ENCODE results near the gene PIGU.
A peak's percentile ranks its signal among the peaks of the same experiment; 100 is the strongest.
"Not testable (repeated sequence)": the region's sequence is repeated elsewhere in the genome, so short reads cannot be mapped to it uniquely, and the experiment has no call there.

Gene PIGU, protein sequence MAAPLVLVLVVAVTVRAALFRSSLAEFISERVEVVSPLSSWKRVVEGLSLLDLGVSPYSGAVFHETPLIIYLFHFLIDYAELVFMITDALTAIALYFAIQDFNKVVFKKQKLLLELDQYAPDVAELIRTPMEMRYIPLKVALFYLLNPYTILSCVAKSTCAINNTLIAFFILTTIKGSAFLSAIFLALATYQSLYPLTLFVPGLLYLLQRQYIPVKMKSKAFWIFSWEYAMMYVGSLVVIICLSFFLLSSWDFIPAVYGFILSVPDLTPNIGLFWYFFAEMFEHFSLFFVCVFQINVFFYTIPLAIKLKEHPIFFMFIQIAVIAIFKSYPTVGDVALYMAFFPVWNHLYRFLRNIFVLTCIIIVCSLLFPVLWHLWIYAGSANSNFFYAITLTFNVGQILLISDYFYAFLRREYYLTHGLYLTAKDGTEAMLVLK

DNA sequence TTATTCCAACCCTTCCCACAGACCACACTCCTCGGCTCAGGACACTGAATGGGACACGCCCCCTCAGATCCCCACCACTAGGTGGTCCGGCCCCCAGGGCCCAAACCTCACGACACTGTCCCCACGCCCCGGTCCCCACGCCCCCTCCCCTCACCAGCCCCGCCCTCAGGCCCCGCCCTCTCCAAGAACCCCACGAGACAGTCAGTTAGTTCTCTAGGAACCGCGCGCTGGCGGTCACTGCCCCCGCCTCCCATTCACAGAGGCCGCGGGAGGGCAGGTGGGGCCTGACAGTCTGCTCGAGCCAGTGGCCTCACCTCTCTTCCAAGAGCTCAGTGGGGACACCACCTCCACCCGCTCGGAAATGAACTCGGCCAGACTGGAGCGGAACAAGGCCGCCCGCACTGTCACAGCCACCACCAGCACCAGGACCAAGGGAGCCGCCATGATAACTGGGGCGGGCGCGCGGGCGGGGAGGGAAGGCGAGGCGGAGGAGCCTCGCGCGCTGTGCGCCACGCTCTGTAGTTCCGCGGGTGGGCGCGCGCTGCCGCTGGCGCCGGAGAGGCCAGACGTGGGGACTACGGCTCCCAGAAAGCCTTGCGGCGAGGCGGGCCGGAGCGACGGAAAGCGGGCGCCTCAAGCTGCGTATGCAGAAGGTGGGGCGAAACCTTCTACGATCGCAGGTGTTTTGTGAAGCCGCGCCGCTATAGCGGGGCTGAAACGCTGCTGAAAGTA lies at the start of gene PIGU:
Gene PIGU (minus strand): TSS at position 451 of the 732 bp plus-strand sequence. CDS start 7 bp downstream, at position 444.
- TF ChIP-seq, protein P1, sequence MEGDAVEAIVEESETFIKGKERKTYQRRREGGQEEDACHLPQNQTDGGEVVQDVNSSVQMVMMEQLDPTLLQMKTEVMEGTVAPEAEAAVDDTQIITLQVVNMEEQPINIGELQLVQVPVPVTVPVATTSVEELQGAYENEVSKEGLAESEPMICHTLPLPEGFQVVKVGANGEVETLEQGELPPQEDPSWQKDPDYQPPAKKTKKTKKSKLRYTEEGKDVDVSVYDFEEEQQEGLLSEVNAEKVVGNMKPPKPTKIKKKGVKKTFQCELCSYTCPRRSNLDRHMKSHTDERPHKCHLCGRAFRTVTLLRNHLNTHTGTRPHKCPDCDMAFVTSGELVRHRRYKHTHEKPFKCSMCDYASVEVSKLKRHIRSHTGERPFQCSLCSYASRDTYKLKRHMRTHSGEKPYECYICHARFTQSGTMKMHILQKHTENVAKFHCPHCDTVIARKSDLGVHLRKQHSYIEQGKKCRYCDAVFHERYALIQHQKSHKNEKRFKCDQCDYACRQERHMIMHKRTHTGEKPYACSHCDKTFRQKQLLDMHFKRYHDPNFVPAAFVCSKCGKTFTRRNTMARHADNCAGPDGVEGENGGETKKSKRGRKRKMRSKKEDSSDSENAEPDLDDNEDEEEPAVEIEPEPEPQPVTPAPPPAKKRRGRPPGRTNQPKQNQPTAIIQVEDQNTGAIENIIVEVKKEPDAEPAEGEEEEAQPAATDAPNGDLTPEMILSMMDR (IDR thresholded peaks at IDR 0.05): peak; percentile 75
- Histone ChIP-seq H3K9me3 (no peaks in the 10 kb centered on the region), H3K36me3 (peaks cover 3% of the 10 kb centered on the region), H3K27ac (peak within 1 kb of the TSS; percentile 88), H3K27me3 (no peaks in the 10 kb centered on the region), H3K4me3 (ENCODE audit: low read depth in 1 of 2, low read length in 1 of 2) (peak within 1 kb of the TSS; percentile 66 to 85), H3K4me1 (ENCODE audit: control insufficient read depth in 1 of 2, insufficient read depth in 1 of 2, low read depth in 1 of 2, low read length in 1 of 2) (peaks cover 58 to 59% of the 10 kb centered on the region in 2 experiments)

DNA sequence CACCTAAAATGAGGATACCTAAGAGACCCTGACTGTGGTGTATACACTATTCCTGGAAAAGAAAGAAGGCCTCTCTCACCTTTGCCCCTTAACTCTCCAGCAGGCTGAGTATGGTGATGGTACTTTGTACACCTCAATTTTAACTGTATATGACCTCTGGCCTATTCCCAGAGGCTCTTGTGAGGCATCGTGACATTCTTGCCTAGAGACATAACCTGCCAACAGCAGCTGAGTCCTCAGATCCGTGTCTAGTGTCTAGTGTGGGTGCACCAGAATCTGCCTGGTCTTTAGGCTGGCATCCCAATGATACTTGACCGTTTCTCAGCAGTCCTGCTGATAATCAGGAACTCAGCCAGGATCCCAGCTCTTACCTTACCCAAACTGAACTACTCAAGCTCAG lies 47.3 kb upstream of the PIGU start:
- Histone ChIP-seq H3K36me3 (peaks cover 76% of the 10 kb centered on the region), H3K27me3 (no peaks in the 10 kb centered on the region), H3K4me3 (ENCODE audit: low read depth in 1 of 2, low read length in 1 of 2) (no peak overlapping the region), H3K9me3 (no peaks in the 10 kb centered on the region), H3K27ac (no peak overlapping the region), H3K4me1 (ENCODE audit: control insufficient read depth in 1 of 2, insufficient read depth in 1 of 2, low read depth in 1 of 2, low read length in 1 of 2) (no peaks in the 10 kb centered on the region)
- TF ChIP-seq, protein P1 (IDR thresholded peaks at IDR 0.05): no peak

DNA sequence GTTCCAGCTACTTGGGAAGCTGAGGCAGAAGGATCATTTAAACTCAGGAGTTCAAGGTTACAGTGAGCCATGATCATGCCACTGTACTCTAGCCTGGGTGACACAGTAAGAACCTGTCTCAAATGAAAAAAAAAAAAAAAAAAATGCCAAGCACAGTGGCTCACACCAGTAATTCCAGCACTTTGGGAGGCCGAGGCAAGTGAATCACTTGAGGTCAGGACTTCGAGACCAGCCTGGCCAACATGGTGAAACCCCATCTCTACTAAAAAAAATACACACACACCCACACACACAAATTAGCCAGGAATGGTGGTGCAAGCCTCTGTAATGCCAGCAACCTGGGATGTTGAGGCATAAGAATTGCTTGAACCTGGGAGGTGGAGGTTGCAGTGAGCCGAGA lies 45.7 kb upstream of the PIGU start:
- H3K4me1 ChIP-seq (ENCODE audit: control insufficient read depth in 1 of 2, insufficient read depth in 1 of 2, low read depth in 1 of 2, low read length in 1 of 2); H3K9me3 ChIP-seq; H3K27me3 ChIP-seq; H3K4me3 ChIP-seq (ENCODE audit: low read depth in 1 of 2, low read length in 1 of 2); H3K27ac ChIP-seq: not testable (repeated sequence)
- peaks cover 75% of the 10 kb centered on the region for H3K36me3 ChIP-seq

DNA sequence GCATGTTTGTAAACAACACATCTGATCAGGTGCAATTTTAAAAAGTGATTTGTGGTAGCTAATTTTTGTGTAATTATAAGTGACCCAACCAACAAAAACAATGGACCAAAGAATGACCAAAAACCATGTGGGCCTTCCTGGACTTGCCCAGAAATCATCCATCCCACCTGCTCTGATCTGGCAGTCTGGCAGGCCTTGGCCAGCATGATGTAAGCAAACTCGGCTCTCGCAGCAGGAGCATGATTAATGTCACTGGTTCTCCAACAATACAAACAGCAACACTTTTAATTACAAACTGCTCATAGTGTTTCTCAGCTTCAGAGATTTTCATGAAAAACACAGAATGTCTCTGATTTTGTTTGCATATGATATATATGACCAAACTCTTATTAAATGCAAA lies 43.4 kb upstream of the PIGU start:
- H3K36me3 ChIP-seq: peaks cover 62% of the 10 kb centered on the region

DNA sequence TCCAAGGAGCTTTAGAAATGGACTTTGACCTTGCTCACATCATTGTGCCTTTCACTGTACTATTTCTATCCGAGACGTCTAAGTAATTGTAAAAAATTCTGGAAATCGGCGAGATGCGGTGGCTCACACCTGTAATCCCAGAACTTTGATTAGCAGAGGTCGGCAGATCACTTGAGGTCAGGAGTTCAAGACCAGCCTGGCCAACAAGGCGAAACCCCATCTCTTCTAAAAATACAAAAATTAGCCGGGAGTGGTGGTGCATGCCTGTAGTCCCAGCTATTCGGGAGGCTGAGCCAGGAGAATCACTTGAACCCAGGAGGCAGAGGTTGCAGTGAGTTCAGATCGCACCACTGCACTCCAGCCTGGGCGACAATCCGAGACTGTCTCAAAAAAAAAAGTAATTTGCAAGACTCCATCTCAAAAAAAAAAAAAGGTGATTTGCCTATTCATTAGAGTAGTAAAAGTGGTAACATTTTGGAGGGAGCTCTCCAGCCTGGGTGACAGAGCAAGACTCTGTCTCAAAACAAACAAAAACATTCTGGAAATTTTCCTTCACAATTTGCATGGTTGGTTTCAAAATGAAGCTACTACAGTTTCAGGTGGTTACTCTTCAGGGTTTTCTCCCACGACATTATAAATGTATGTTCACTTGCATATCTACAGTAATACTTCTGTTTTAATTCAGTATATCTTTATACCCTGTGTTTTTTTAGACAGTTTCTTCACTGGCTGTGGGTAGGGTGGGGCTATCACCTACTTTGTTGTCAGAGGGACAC lies 42.5 kb upstream of the PIGU start:
- H3K36me3 ChIP-seq: peaks cover 63% of the 10 kb centered on the region
- not testable (repeated sequence) for H3K4me3 ChIP-seq (ENCODE audit: low read depth in 1 of 2, low read length in 1 of 2); H3K9me3 ChIP-seq; H3K27me3 ChIP-seq; H3K27ac ChIP-seq; H3K4me1 ChIP-seq (ENCODE audit: control insufficient read depth in 1 of 2, insufficient read depth in 1 of 2, low read depth in 1 of 2, low read length in 1 of 2)

More for the DNA sequence above, 43.4 kb upstream of the PIGU start:
- no peak overlapping the region for H3K27ac ChIP-seq
- H3K4me1 ChIP-seq (ENCODE audit: control insufficient read depth in 1 of 2, insufficient read depth in 1 of 2, low read depth in 1 of 2, low read length in 1 of 2): no peaks in the 10 kb centered on the region
- TF ChIP-seq, protein P1 (IDR thresholded peaks at IDR 0.05): no peak
- no peaks in the 10 kb centered on the region for H3K9me3 ChIP-seq
- no peak overlapping the region for H3K4me3 ChIP-seq (ENCODE audit: low read depth in 1 of 2, low read length in 1 of 2)
- no peaks in the 10 kb centered on the region for H3K27me3 ChIP-seq

DNA sequence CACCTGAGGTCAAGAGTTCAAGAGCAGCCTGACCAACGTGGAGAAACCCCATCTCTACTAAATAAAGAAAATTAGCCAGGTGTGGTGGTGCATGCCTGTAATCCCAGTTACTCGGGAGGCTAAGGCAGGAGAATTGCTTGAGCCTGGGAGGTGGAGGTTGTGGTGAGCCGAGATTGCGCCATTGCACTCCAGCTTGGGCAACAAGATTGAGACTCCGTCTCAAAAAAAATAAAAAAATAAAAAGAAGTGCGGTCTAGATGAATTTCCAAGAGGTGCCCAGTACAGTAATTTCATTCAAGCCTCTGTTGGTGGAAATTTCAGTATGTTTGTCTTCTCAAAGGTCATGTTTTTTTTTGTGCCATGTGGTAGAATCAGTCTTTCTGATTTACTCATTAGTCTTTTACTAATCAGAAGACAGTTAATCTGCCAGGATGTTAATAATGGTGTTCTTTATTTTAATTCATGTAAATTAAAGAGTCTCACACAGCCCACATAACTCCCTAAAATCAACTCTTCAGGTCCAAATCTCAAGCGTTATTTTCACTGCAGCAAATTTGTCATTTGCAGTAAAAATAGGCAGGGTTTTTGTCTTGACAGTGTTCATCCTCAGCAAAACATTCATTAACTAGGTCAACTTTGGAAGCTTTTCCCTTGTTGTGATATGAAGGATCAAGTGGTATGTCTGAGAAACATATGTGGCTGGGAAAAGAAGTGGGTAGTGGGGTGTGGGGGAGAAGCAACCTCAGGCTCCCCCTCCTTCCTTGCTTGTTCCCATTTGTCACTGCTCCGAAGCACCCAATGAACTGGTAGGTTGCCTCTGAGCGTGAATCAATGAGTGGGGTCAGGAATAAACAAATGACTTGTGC lies 40.6 kb upstream of the PIGU start:
- H3K4me3 ChIP-seq (ENCODE audit: low read depth in 1 of 2, low read length in 1 of 2): no peak overlapping the region
- H3K27ac ChIP-seq: no peak overlapping the region
- TF ChIP-seq, protein P1 (IDR thresholded peaks at IDR 0.05): no peak
- no peaks in the 10 kb centered on the region for H3K4me1 ChIP-seq (ENCODE audit: control insufficient read depth in 1 of 2, insufficient read depth in 1 of 2, low read depth in 1 of 2, low read length in 1 of 2)
- H3K27me3 ChIP-seq: no peaks in the 10 kb centered on the region
- peaks cover 64% of the 10 kb centered on the region for H3K36me3 ChIP-seq
- H3K9me3 ChIP-seq: no peaks in the 10 kb centered on the region
